HG03066 (cell line): ENCODE data around the gene PIGR.

Source experiments
- ATAC-seq: cut with Tn5 transposase; IDR thresholded peaks from one replicate; pipeline ENCODE4 v1.9.1; 2021; ENCODE audit warnings: low read depth; ENCODE audit not compliant: unreplicated experiment

Gene PIGR

GRCh38 chr1:206893380-206893779 is 52.9 kb downstream of the PIGR start:
- no peak for ATAC-seq

DNA sequence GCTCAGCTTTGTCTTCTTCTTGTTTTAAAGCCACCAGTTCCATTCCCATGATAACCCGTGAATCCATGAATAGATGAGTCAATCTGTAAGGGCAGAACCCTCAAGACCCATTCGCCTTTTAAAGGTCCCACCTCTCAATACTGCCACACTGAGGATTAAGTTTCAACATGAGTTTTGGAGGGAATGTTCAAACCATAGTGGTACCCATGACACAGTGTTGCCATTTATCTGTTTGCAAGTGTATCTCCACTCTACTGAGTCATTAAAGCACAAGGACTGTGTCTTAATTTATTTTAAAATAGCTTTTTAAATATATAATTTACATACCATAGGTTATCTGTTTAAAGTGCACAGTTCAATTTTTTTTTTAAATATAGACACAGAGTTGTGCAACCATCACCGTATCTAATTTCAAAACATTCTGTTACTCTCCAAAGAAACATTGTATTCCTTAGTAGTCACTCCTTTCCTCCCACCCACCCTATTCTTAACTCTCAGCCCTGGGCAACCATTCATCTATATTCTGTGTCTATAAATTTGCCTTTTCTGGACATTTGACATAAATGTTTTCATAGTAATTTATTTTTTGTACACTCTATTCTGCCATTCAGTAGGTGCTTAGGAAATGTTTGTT is 53.8 kb downstream of the PIGR start:
- ATAC-seq: no peak

- ATAC-seq: no peak
Measured at GRCh38 chr1:206891412-206891811, 54.9 kb downstream of the PIGR start.

- no peak for ATAC-seq
Measured at GRCh38 chr1:206890125-206891060, 55.9 kb downstream of the PIGR start.

DNA sequence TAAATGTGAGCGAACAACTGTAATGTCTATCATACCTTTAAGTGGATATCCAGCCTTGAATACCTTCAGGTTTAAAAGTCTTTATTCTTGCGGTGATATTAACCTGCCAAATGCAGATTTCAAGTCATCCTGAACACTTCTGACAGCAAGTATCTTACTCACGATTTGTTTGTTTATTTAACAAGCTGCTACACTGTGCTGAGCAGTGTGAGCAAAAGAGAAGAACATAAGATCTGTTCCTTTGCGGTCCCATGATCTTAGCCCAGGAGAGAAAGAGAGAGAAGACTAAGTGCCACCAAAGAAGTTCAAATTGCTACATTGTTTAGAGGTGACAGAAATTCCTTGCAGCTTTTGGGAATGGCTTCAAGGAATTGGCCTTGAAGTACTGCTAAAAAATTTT is 58.6 kb downstream of the PIGR start:
- no peak for ATAC-seq

- ATAC-seq: no peak
Measured at GRCh38 chr1:206886831-206887230, 59.4 kb downstream of the PIGR start.

- ATAC-seq: no peak
Measured at GRCh38 chr1:206885341-206886060, 60.8 kb downstream of the PIGR start.

- ATAC-seq: no peak
Measured at GRCh38 chr1:206883876-206884275, 62.4 kb downstream of the PIGR start.

GRCh38 chr1:206883160-206883559 is 63.1 kb downstream of the PIGR start:
- no peak for ATAC-seq

DNA sequence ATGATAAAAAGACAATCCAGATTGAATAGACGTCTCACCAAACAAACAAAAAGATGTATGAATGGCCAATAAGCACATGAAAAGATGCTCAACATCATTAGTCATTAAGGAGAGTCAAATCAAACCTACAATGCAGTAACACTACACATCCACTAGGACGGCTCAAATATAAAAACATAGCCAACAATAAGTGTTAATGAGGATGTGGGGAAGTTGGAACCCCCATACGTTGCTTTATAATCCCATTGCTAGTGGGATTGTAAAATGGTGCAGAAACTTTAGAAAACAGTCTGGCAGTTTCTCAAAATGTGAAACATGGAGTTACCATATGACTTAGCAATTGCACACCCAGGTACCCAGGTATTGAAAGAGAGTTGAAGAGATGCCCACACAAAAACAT is 63.7 kb downstream of the PIGR start:
- no peak for ATAC-seq

DNA sequence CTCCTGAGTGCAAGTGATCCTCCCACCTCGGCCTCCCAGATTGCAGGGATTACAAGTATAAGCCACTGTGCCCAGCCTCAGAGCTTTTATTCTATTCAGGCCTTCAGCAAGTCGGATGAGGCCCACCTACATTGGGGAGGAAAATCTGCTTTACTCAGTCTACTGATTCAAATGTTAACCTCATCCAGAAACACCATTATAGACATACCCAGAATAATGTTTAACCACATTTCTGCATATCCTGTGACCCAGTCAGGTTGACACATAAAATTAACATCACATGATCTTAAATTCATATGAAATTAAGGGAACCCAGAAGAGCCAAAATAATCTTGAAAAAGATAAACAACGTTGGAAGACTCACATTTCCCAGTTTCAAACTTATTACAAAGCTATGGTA is 66.0 kb downstream of the PIGR start:
- no peak for ATAC-seq
